ENCODE results near the gene ALDH1A2. TPM values are rescaled to one million over a fixed set of nuclear protein-coding genes. Genes with fewer than 3 reads are reported as not detected.

The ALDH1A2 gene
- total RNA-seq, 1 experiment from 2014 or later, result 1.5 TPM

DNA sequence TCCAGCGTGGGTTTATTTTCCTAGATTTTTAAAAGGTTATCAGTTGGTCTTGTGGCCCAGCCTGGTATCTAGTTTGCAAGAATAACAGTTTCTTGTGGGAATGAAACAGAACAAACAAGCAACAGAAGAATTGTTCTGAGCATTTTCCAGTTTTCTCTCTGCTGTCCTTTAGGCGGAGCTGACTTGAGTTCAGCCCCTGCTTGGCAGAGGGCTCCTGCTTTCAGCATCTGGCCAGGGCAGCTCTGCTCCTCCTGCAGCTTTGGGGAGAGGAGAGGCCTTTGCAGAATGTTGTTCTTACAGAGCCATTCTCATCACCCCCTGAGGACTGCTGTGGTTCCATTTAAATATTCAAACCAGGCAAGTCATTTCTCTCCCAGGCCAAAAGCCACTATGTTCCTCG is 117.7 kb downstream of the ALDH1A2 start:
- Histone ChIP-seq H3K36me3 (ENCODE audit: insufficient read depth, low read length, poor library complexity, severe bottlenecking) (no peaks in the 10 kb centered on the region), H3K27ac (ENCODE audit: low read depth, low read length, poor library complexity, severe bottlenecking) (no peak overlapping the region), H3K4me1 (ENCODE audit: insufficient read depth, low read length, poor library complexity, severe bottlenecking) (no peaks in the 10 kb centered on the region), H3K4me3 (ENCODE audit: low read depth, low read length, poor library complexity, severe bottlenecking) (no peak overlapping the region), H3K9me3 (ENCODE audit: low read depth, low read length, poor library complexity, severe bottlenecking) (no peaks in the 10 kb centered on the region), H3K27me3 (replicated peaks; ENCODE audit: insufficient read depth, low read depth, low read length, poor library complexity) (no peaks in the 10 kb centered on the region)
- ChIA-PET CTCF (no interaction called here), POLR2A (ENCODE audit: low non-redundant PET) (no interaction called here)
- no TSS peak for BruUV-seq (replicated peaks)
- TF ChIP-seq EZH2 (IDR thresholded peaks at IDR 0.05; ENCODE audit: borderline replicate concordance, low read depth, low read length, poor library complexity, severe bottlenecking) (no peak), CTCF (conservative IDR thresholded peaks at IDR 0.05; ENCODE audit: low read depth, low read length) (no peak)
- intact Hi-C loops (cut with micrococcal nuclease; ENCODE audit: unreplicated experiment), result no loop called here
- DNase-seq (ENCODE audit: low spot score), result no peak

DNA sequence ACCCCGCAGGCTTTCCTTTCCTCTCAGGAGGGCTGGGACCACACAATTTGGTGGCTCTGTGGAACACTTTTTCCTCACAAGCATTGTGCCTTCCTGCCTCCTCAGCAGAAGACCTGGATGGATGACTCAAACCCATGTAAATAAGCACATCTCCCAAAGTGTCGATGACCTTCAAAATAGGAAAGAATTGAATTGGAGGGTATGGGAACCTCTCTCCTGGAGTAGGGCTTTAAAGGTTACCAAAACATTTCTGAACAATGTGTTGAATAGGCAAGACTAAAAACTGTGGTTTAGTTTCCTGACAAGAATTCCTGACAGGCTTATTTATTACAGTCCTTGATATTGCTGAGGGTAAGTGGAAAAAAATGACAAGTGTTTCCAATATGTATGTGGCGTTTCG is 118.2 kb downstream of the ALDH1A2 start:
- H3K4me1 ChIP-seq (ENCODE audit: insufficient read depth, low read length, poor library complexity, severe bottlenecking), result no peaks in the 10 kb centered on the region
- POLR2A ChIA-PET (ENCODE audit: low non-redundant PET), result no interaction called here
- DNase-seq (ENCODE audit: low spot score), result no peak
- no TSS peak for BruUV-seq (replicated peaks)
- H3K27me3 ChIP-seq (replicated peaks; ENCODE audit: insufficient read depth, low read depth, low read length, poor library complexity), result no peaks in the 10 kb centered on the region
- H3K36me3 ChIP-seq (ENCODE audit: insufficient read depth, low read length, poor library complexity, severe bottlenecking), result no peaks in the 10 kb centered on the region
- intact Hi-C loops (cut with micrococcal nuclease; ENCODE audit: unreplicated experiment), result no loop called here
- CTCF ChIA-PET, result no interaction called here
- H3K9me3 ChIP-seq (ENCODE audit: low read depth, low read length, poor library complexity, severe bottlenecking), result no peaks in the 10 kb centered on the region
- H3K4me3 ChIP-seq (ENCODE audit: low read depth, low read length, poor library complexity, severe bottlenecking), result no peak overlapping the region
- no peak overlapping the region for H3K27ac ChIP-seq (ENCODE audit: low read depth, low read length, poor library complexity, severe bottlenecking)
- TF ChIP-seq EZH2 (IDR thresholded peaks at IDR 0.05; ENCODE audit: borderline replicate concordance, low read depth, low read length, poor library complexity, severe bottlenecking) (no peak), CTCF (conservative IDR thresholded peaks at IDR 0.05; ENCODE audit: low read depth, low read length) (no peak)

- DNase-seq (ENCODE audit: low spot score), result no peak
- H3K27ac ChIP-seq (ENCODE audit: low read depth, low read length, poor library complexity, severe bottlenecking), result no peak overlapping the region
- ChIA-PET CTCF (no interaction called here), POLR2A (ENCODE audit: low non-redundant PET) (no interaction called here)
- no peaks in the 10 kb centered on the region for H3K4me1 ChIP-seq (ENCODE audit: insufficient read depth, low read length, poor library complexity, severe bottlenecking)
- intact Hi-C loops (cut with micrococcal nuclease; ENCODE audit: unreplicated experiment), result no loop called here
- TF ChIP-seq EZH2 (IDR thresholded peaks at IDR 0.05; ENCODE audit: borderline replicate concordance, low read depth, low read length, poor library complexity, severe bottlenecking), result no peak
- no peak for TF ChIP-seq CTCF (conservative IDR thresholded peaks at IDR 0.05; ENCODE audit: low read depth, low read length)
- no peaks in the 10 kb centered on the region for H3K9me3 ChIP-seq (ENCODE audit: low read depth, low read length, poor library complexity, severe bottlenecking)
- no TSS peak for BruUV-seq (replicated peaks)
- no peaks in the 10 kb centered on the region for H3K27me3 ChIP-seq (replicated peaks; ENCODE audit: insufficient read depth, low read depth, low read length, poor library complexity)
- H3K36me3 ChIP-seq (ENCODE audit: insufficient read depth, low read length, poor library complexity, severe bottlenecking), result no peaks in the 10 kb centered on the region
- no peak overlapping the region for H3K4me3 ChIP-seq (ENCODE audit: low read depth, low read length, poor library complexity, severe bottlenecking)
These were observed 118.9 kb downstream of the ALDH1A2 start for GRCh38 chr15:57946491-57947048.
